ENCODE results near the gene HOXB1. TPM values are rescaled to one million over a fixed set of nuclear protein-coding genes. Genes with fewer than 3 reads are reported as not detected.

HOXB1 gene
- polyA plus RNA-seq, 4 donors: not detected

- H3K9me3 ChIP-seq (ENCODE audit: control insufficient read depth in 2 of 2, insufficient read depth in 1 of 2, low read depth in 1 of 2, low read length in 1 of 2): no peaks in the 10 kb centered on the region
- peaks cover 0 to 92% (median 0%) of the 10 kb centered on the region in 3 donors for H3K27me3 ChIP-seq (ENCODE audit: control insufficient read depth in 3 of 3, insufficient read depth in 3 of 3, low read length in 3 of 3)
- H3K4me3 ChIP-seq (ENCODE audit: low read depth in 1 of 3, low read length in 3 of 3): peak overlapping the region in 1 of 3 donors; percentile 19
- WGBS, 3 donors: 5 to 26% (median 23%) methylated on average over 48 to 73 of the region's 73 CpGs
- DNase-seq (no peak), FAIRE-seq (no peak)
- peaks cover 0 to 25% (median 0%) of the 10 kb centered on the region in 3 donors for H3K36me3 ChIP-seq (ENCODE audit: control insufficient read depth in 3 of 3, insufficient read depth in 2 of 3, low read depth in 1 of 3, low read length in 3 of 3)
- H3K4me1 ChIP-seq (ENCODE audit: control insufficient read depth in 3 of 3, insufficient read depth in 2 of 3, low read depth in 1 of 3, low read length in 2 of 3): peaks cover 0 to 49% (median 4%) of the 10 kb centered on the region in 3 donors
- H3K27ac ChIP-seq (ENCODE audit: low read depth in 1 of 3, low read length in 2 of 3): peak overlapping the region in 2 of 3 donors; percentile 62 to 81
These were observed 33.6 kb upstream of the HOXB1 start for GRCh38 chr17:48564188-48565021.

DNA sequence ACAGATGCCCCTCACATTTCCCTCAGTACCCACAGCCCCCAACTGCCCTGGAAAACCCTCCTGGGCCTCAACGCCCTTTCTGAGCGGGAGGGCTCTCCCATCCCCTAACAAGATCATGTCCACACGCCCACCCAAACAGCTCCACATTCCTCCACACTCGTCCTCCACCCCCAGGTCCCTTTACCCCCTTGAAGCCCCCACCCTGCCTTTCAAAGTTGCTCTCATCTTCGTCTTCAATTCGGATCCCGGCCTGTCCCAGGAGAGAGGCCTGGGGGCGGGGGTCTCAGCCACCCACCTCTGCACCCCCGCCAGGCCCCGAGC lies 33.0 kb upstream of the HOXB1 start:
- 19 to 50% (median 44%) methylated on average over 8 to 10 of the region's 10 CpGs for WGBS, 3 donors
- peak overlapping the region in 1 of 3 donors; percentile 4 for H3K4me3 ChIP-seq (ENCODE audit: low read depth in 1 of 3, low read length in 3 of 3)
- FAIRE-seq: no peak
- H3K27me3 ChIP-seq (ENCODE audit: control insufficient read depth in 3 of 3, insufficient read depth in 3 of 3, low read length in 3 of 3): peaks cover 0 to 92% (median 0%) of the 10 kb centered on the region in 3 donors
- H3K4me1 ChIP-seq (ENCODE audit: control insufficient read depth in 3 of 3, insufficient read depth in 2 of 3, low read depth in 1 of 3, low read length in 2 of 3): peaks cover 0 to 52% (median 4%) of the 10 kb centered on the region in 3 donors
- no peak for DNase-seq
- H3K27ac ChIP-seq (ENCODE audit: low read depth in 1 of 3, low read length in 2 of 3): peak overlapping the region in 2 of 3 donors; percentile 62 to 69
- H3K36me3 ChIP-seq (ENCODE audit: control insufficient read depth in 3 of 3, insufficient read depth in 2 of 3, low read depth in 1 of 3, low read length in 3 of 3): peaks cover 0 to 29% (median 0%) of the 10 kb centered on the region in 3 donors
- H3K9me3 ChIP-seq (ENCODE audit: control insufficient read depth in 2 of 2, insufficient read depth in 1 of 2, low read depth in 1 of 2, low read length in 1 of 2): no peaks in the 10 kb centered on the region

GRCh38 chr17:48563385-48563838 lies 32.6 kb upstream of the HOXB1 start:
- Histone ChIP-seq H3K4me1 (ENCODE audit: control insufficient read depth in 3 of 3, insufficient read depth in 2 of 3, low read depth in 1 of 3, low read length in 2 of 3) (peaks cover 0 to 52% (median 4%) of the 10 kb centered on the region in 3 donors), H3K27me3 (ENCODE audit: control insufficient read depth in 3 of 3, insufficient read depth in 3 of 3, low read length in 3 of 3) (peaks cover 0 to 91% (median 0%) of the 10 kb centered on the region in 3 donors), H3K4me3 (ENCODE audit: low read depth in 1 of 3, low read length in 3 of 3) (peak overlapping the region in 1 of 3 donors; percentile 4), H3K9me3 (ENCODE audit: control insufficient read depth in 2 of 2, insufficient read depth in 1 of 2, low read depth in 1 of 2, low read length in 1 of 2) (no peaks in the 10 kb centered on the region), H3K27ac (ENCODE audit: low read depth in 1 of 3, low read length in 2 of 3) (peak overlapping the region in 2 of 3 donors; percentile 62 to 69), H3K36me3 (ENCODE audit: control insufficient read depth in 3 of 3, insufficient read depth in 2 of 3, low read depth in 1 of 3, low read length in 3 of 3) (peaks cover 0 to 29% (median 0%) of the 10 kb centered on the region in 3 donors)
- DNase-seq: no peak
- WGBS, 3 donors: 51 to 55% (median 54%) methylated on average over 6 of the region's 6 CpGs
- FAIRE-seq: no peak

DNA sequence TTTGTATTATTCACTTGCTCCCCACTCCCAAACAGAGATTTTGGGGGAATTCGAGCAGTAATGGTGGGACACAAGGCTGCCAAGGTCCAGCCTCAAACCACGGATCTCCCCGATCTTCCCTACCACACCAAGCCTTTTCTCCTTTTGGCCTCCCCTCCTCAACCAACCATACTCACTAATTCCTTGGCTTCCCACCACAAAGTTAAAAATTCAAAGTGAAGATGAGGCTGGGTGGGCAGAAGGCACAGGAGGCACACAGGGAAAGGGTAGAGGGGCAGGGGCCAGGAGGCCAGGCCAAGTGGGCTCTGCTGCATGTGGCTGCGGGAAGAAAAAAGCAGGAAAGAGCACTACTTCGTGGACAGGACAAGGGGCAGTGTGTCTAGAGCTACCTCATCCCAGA lies 32.1 kb upstream of the HOXB1 start:
- H3K4me1 ChIP-seq (ENCODE audit: control insufficient read depth in 3 of 3, insufficient read depth in 2 of 3, low read depth in 1 of 3, low read length in 2 of 3): peaks cover 0 to 52% (median 4%) of the 10 kb centered on the region in 3 donors
- no peak overlapping the region for H3K4me3 ChIP-seq (ENCODE audit: low read depth in 1 of 3, low read length in 3 of 3)
- H3K36me3 ChIP-seq (ENCODE audit: control insufficient read depth in 3 of 3, insufficient read depth in 2 of 3, low read depth in 1 of 3, low read length in 3 of 3): peaks cover 0 to 32% (median 0%) of the 10 kb centered on the region in 3 donors
- no peaks in the 10 kb centered on the region for H3K9me3 ChIP-seq (ENCODE audit: control insufficient read depth in 2 of 2, insufficient read depth in 1 of 2, low read depth in 1 of 2, low read length in 1 of 2)
- WGBS, 3 donors: 51 to 67% (median 53%) methylated on average over 5 of the region's 5 CpGs
- H3K27me3 ChIP-seq (ENCODE audit: control insufficient read depth in 3 of 3, insufficient read depth in 3 of 3, low read length in 3 of 3): peaks cover 0 to 91% (median 0%) of the 10 kb centered on the region in 3 donors
- peak overlapping the region in 2 of 3 donors; percentile 62 to 69 for H3K27ac ChIP-seq (ENCODE audit: low read depth in 1 of 3, low read length in 2 of 3)
- FAIRE-seq (no peak), DNase-seq (no peak)

- Histone ChIP-seq H3K27ac (ENCODE audit: low read depth in 1 of 3, low read length in 2 of 3) (peak overlapping the region in 2 of 3 donors; percentile 43 to 62), H3K4me3 (ENCODE audit: low read depth in 1 of 3, low read length in 3 of 3) (no peak overlapping the region), H3K4me1 (ENCODE audit: control insufficient read depth in 3 of 3, insufficient read depth in 2 of 3, low read depth in 1 of 3, low read length in 2 of 3) (peaks cover 0 to 49% (median 4%) of the 10 kb centered on the region in 3 donors), H3K9me3 (ENCODE audit: control insufficient read depth in 2 of 2, insufficient read depth in 1 of 2, low read depth in 1 of 2, low read length in 1 of 2) (no peaks in the 10 kb centered on the region), H3K36me3 (ENCODE audit: control insufficient read depth in 3 of 3, insufficient read depth in 2 of 3, low read depth in 1 of 3, low read length in 3 of 3) (peaks cover 0 to 36% (median 0%) of the 10 kb centered on the region in 3 donors), H3K27me3 (ENCODE audit: control insufficient read depth in 3 of 3, insufficient read depth in 3 of 3, low read length in 3 of 3) (peaks cover 0 to 91% (median 0%) of the 10 kb centered on the region in 3 donors)
- WGBS, 3 donors: 31 to 47% (median 45%) methylated on average over 15 of the region's 15 CpGs
- DNase-seq (no peak), FAIRE-seq (no peak)
These were observed 31.3 kb upstream of the HOXB1 start for GRCh38 chr17:48561884-48562810.

DNA sequence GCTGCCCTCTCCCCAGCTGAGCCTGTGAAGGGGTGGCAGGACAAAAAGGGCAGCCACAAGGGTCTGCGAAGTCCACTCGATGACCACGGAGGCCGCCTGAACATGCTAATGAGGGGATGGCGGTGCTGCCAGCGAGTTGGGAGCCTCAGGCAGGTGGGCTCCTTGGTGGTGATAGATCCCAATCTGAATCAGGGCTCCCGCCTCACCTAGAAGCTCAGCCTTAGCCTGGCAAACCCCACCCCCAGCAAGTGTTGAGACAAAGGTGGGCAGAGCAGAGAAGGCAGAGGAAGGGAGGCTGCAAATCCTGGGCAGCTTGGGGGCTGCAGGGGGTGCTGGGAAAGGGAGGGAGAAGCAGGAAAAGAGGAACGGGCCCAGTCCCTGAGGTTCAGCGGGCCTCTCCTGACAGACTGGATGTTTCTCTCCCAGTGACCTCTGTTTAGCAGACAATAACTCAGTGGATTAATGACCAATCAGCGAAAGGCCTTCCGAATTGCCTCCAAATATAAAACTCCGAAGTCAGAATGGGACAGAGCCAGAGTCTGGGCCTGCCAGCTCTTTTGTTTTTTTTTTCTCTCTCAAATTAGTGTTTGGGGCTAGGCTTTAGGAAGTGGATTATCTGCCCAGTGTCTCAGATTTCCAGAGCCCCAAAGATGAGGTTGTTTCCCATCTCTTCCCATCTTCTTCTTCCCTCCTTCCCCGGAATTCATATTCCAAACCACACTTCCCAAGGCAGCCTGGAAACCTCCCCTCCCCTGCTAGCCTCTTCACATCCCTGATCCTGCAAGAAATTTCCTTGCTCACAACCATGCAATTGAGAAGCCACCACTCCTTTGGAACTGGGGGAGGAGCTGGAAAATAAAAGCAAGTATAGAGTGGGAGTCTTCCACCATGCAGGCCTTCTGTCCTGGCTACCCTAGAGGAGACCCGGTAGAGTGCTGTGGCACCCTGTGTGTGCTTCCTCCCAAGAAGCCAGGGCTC lies 29.3 kb upstream of the HOXB1 start:
- H3K4me3 ChIP-seq (ENCODE audit: low read depth in 1 of 3, low read length in 3 of 3): no peak overlapping the region
- peak overlapping the region in 2 of 3 donors; percentile 56 to 82 for H3K27ac ChIP-seq (ENCODE audit: low read depth in 1 of 3, low read length in 2 of 3)
- FAIRE-seq (no peak), DNase-seq (no peak)
- H3K27me3 ChIP-seq (ENCODE audit: control insufficient read depth in 3 of 3, insufficient read depth in 3 of 3, low read length in 3 of 3): peaks cover 0 to 87% (median 0%) of the 10 kb centered on the region in 3 donors
- 59 to 67% (median 63%) methylated on average over 14 of the region's 14 CpGs for WGBS, 3 donors
- peaks cover 0 to 35% (median 0%) of the 10 kb centered on the region in 3 donors for H3K36me3 ChIP-seq (ENCODE audit: control insufficient read depth in 3 of 3, insufficient read depth in 2 of 3, low read depth in 1 of 3, low read length in 3 of 3)
- H3K9me3 ChIP-seq (ENCODE audit: control insufficient read depth in 2 of 2, insufficient read depth in 1 of 2, low read depth in 1 of 2, low read length in 1 of 2): no peaks in the 10 kb centered on the region
- peaks cover 0 to 44% (median 0%) of the 10 kb centered on the region in 3 donors for H3K4me1 ChIP-seq (ENCODE audit: control insufficient read depth in 3 of 3, insufficient read depth in 2 of 3, low read depth in 1 of 3, low read length in 2 of 3)

DNA sequence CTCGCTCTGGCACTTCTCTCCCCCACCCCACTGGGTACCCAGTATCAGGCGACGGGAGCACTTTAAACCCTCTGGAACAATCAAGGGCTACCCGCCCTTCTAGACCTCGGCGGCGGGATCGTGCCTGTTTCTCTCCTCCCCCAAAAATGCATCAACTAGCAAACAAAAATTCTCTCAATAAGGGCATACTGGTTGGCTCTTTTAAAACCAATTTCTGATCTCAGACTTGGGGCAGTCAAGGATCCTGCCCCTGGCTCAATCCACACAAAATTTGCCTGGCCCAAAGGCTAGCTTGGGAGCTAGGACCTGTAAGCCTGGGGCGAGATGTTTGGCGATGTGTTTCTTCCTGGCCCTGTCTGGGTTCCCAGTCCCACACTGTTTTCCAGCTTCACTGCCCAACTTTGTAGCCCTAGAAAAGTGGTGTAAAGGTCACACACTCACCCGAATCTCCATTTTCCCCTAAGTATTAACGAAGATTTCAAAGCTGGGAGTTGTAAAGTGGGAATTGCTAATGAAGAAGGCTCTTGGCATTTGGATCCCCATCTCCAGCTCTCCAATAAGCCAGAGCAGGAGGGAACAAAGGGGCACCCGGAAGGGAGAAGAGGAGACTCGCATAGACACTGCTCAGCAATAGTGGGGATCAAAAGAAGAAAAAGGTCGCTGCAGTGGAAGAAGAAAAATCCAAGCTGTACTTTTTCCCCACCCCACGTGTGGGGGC lies 28.5 kb upstream of the HOXB1 start:
- WGBS, 3 donors: 36 to 51% (median 50%) methylated on average over 16 of the region's 16 CpGs
- H3K4me1 ChIP-seq (ENCODE audit: control insufficient read depth in 3 of 3, insufficient read depth in 2 of 3, low read depth in 1 of 3, low read length in 2 of 3): peaks cover 0 to 48% (median 0%) of the 10 kb centered on the region in 3 donors
- H3K4me3 ChIP-seq (ENCODE audit: low read depth in 1 of 3, low read length in 3 of 3): no peak overlapping the region
- DNase-seq (no peak), FAIRE-seq (no peak)
- peaks cover 0 to 35% (median 0%) of the 10 kb centered on the region in 3 donors for H3K36me3 ChIP-seq (ENCODE audit: control insufficient read depth in 3 of 3, insufficient read depth in 2 of 3, low read depth in 1 of 3, low read length in 3 of 3)
- no peaks in the 10 kb centered on the region for H3K9me3 ChIP-seq (ENCODE audit: control insufficient read depth in 2 of 2, insufficient read depth in 1 of 2, low read depth in 1 of 2, low read length in 1 of 2)
- H3K27me3 ChIP-seq (ENCODE audit: control insufficient read depth in 3 of 3, insufficient read depth in 3 of 3, low read length in 3 of 3): peaks cover 0 to 87% (median 0%) of the 10 kb centered on the region in 3 donors
- H3K27ac ChIP-seq (ENCODE audit: low read depth in 1 of 3, low read length in 2 of 3): peak overlapping the region in 2 of 3 donors; percentile 56 to 82

Data from small intestine (tissue), 7 donors.